ENCODE results near the gene MPZL3. TPM values are rescaled to one million over a fixed set of nuclear protein-coding genes. Genes with fewer than 3 reads are reported as not detected.

The MPZL3 gene
- polyA plus RNA-seq, 1 donor (not counting 4 experiments of a cell fraction or from before 2014, with no cell fraction given) = 7.9 TPM

GRCh38 chr11:118219244-118219643, 32.9 kb downstream of the MPZL3 start:
- H2AFZ ChIP-seq (ENCODE audit: control insufficient read depth, low read length) = no peak overlapping the region
- H3K79me2 ChIP-seq (ENCODE audit: control insufficient read depth, insufficient read depth, low read length) = no peaks in the 10 kb centered on the region
- FAIRE-seq = no peak
- H3K9me3 ChIP-seq (ENCODE audit: control insufficient read depth, low read depth, low read length) = no peaks in the 10 kb centered on the region
- no peaks in the 10 kb centered on the region for H3K9me1 ChIP-seq (ENCODE audit: control insufficient read depth, extremely low read depth, insufficient read depth, low read length)
- no peak for TF ChIP-seq EZH2 (IDR thresholded peaks at IDR 0.05; ENCODE audit: low read length)
- TF ChIP-seq, protein P1, sequence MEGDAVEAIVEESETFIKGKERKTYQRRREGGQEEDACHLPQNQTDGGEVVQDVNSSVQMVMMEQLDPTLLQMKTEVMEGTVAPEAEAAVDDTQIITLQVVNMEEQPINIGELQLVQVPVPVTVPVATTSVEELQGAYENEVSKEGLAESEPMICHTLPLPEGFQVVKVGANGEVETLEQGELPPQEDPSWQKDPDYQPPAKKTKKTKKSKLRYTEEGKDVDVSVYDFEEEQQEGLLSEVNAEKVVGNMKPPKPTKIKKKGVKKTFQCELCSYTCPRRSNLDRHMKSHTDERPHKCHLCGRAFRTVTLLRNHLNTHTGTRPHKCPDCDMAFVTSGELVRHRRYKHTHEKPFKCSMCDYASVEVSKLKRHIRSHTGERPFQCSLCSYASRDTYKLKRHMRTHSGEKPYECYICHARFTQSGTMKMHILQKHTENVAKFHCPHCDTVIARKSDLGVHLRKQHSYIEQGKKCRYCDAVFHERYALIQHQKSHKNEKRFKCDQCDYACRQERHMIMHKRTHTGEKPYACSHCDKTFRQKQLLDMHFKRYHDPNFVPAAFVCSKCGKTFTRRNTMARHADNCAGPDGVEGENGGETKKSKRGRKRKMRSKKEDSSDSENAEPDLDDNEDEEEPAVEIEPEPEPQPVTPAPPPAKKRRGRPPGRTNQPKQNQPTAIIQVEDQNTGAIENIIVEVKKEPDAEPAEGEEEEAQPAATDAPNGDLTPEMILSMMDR (optimal IDR thresholded peaks at IDR 0.05 in 1 of 3, IDR thresholded peaks at IDR 0.05 in 1 of 3, conservative IDR thresholded peaks at IDR 0.05 in 1 of 3; ENCODE audit: extremely low read depth in 1 of 3, insufficient read depth in 2 of 3, low read length in 3 of 3) = no peak
- H4K20me1 ChIP-seq (ENCODE audit: control insufficient read depth, extremely low read depth, insufficient read depth, low read length) = no peaks in the 10 kb centered on the region
- H3K4me2 ChIP-seq (ENCODE audit: control insufficient read depth, extremely low read depth, insufficient read depth, low read depth, low read length) = no peak overlapping the region
- H3K27me3 ChIP-seq (ENCODE audit: control insufficient read depth, extremely low read depth, insufficient read depth, low read length) = peaks cover 12% of the 10 kb centered on the region
- H3K9ac ChIP-seq (ENCODE audit: control insufficient read depth, extremely low read depth, insufficient read depth, low read length) = no peak overlapping the region
- DNase-seq (ENCODE audit: low read depth, low spot score) = no peak
- no peaks in the 10 kb centered on the region for H3K4me1 ChIP-seq (ENCODE audit: control insufficient read depth, extremely low read depth, insufficient read depth, low read length)
- H3K27ac ChIP-seq (ENCODE audit: control insufficient read depth, insufficient read depth, low read length) = no peak overlapping the region
- H3K4me3 ChIP-seq (ENCODE audit: control insufficient read depth in 2 of 3, extremely low read depth in 1 of 3, insufficient read depth in 2 of 3, low read depth in 1 of 3, low read length in 3 of 3) = no peak overlapping the region
- dilution Hi-C loops (cut with MboI; ENCODE audit: extremely low pct_ligation_motif_present, low sequenced_read_pairs) = no loop called here
- no peaks in the 10 kb centered on the region for H3K36me3 ChIP-seq (ENCODE audit: control insufficient read depth in 2 of 2, extremely low read depth in 1 of 2, insufficient read depth in 2 of 2, low read length in 2 of 2)

- Histone ChIP-seq H3K9ac (ENCODE audit: control insufficient read depth, extremely low read depth, insufficient read depth, low read length) (no peak overlapping the region), H3K4me3 (ENCODE audit: control insufficient read depth in 2 of 3, extremely low read depth in 1 of 3, insufficient read depth in 2 of 3, low read depth in 1 of 3, low read length in 3 of 3) (no peak overlapping the region), H3K9me3 (ENCODE audit: control insufficient read depth, low read depth, low read length) (no peaks in the 10 kb centered on the region), H3K9me1 (ENCODE audit: control insufficient read depth, extremely low read depth, insufficient read depth, low read length) (no peaks in the 10 kb centered on the region), H3K79me2 (ENCODE audit: control insufficient read depth, insufficient read depth, low read length) (no peaks in the 10 kb centered on the region), H3K27ac (ENCODE audit: control insufficient read depth, insufficient read depth, low read length) (no peak overlapping the region), H3K4me1 (ENCODE audit: control insufficient read depth, extremely low read depth, insufficient read depth, low read length) (no peaks in the 10 kb centered on the region), H3K4me2 (ENCODE audit: control insufficient read depth, extremely low read depth, insufficient read depth, low read depth, low read length) (no peak overlapping the region), H4K20me1 (ENCODE audit: control insufficient read depth, extremely low read depth, insufficient read depth, low read length) (no peaks in the 10 kb centered on the region), H3K27me3 (ENCODE audit: control insufficient read depth, extremely low read depth, insufficient read depth, low read length) (peaks cover 12% of the 10 kb centered on the region), H2AFZ (ENCODE audit: control insufficient read depth, low read length) (no peak overlapping the region), H3K36me3 (ENCODE audit: control insufficient read depth in 2 of 2, extremely low read depth in 1 of 2, insufficient read depth in 2 of 2, low read length in 2 of 2) (no peaks in the 10 kb centered on the region)
- no peak for DNase-seq (ENCODE audit: low read depth, low spot score)
- FAIRE-seq = no peak
- TF ChIP-seq EZH2 (IDR thresholded peaks at IDR 0.05; ENCODE audit: low read length) = no peak
- TF ChIP-seq, protein P1 (optimal IDR thresholded peaks at IDR 0.05 in 1 of 3, IDR thresholded peaks at IDR 0.05 in 1 of 3, conservative IDR thresholded peaks at IDR 0.05 in 1 of 3; ENCODE audit: extremely low read depth in 1 of 3, insufficient read depth in 2 of 3, low read length in 3 of 3) = no peak
- dilution Hi-C loops (cut with MboI; ENCODE audit: extremely low pct_ligation_motif_present, low sequenced_read_pairs) = no loop called here
Observed at GRCh38 chr11:118217575-118217974, 34.6 kb downstream of the MPZL3 start.

Data from keratinocyte (primary cell).